NCI-H2196 treated with DMSO at 0.1 percent for 48 hours (cell line): ENCODE data around the gene MAP4K2.

ENCODE experiments used
- DNase-seq: peaks from one replicate; lab custom pipeline; 2025; ENCODE audit not compliant: unreplicated experiment; lab: John Stamatoyannopoulos, UW

Gene MAP4K2

GRCh38 chr11:64755681-64756361, 47.2 kb downstream of the MAP4K2 start:
- DNase-seq = no peak

- DNase-seq = no peak
These were observed 47.9 kb downstream of the MAP4K2 start for GRCh38 chr11:64754919-64755662.

- no peak for DNase-seq
These were observed 48.7 kb downstream of the MAP4K2 start for GRCh38 chr11:64754124-64754918.

GRCh38 chr11:64753380-64754123, 49.5 kb downstream of the MAP4K2 start:
- no peak for DNase-seq

GRCh38 chr11:64753019-64753379, 50.0 kb downstream of the MAP4K2 start:
- no peak for DNase-seq

GRCh38 chr11:64752175-64752970, 50.6 kb downstream of the MAP4K2 start:
- peak; percentile 63 for DNase-seq

GRCh38 chr11:64751580-64751979, 51.4 kb downstream of the MAP4K2 start:
- DNase-seq = no peak

- no peak for DNase-seq
These were observed 51.9 kb downstream of the MAP4K2 start for GRCh38 chr11:64751136-64751535.

- no peak for DNase-seq
These were observed 52.5 kb downstream of the MAP4K2 start for GRCh38 chr11:64750361-64751054.

- DNase-seq = no peak
These were observed 54.9 kb downstream of the MAP4K2 start for GRCh38 chr11:64747961-64748665.

- no peak for DNase-seq
These were observed 56.5 kb downstream of the MAP4K2 start for GRCh38 chr11:64746486-64746885.

GRCh38 chr11:64745521-64746328, 57.3 kb downstream of the MAP4K2 start:
- DNase-seq = no peak

- DNase-seq = no peak
These were observed 57.9 kb downstream of the MAP4K2 start for GRCh38 chr11:64745189-64745520.

- no peak for DNase-seq
These were observed 58.3 kb downstream of the MAP4K2 start for GRCh38 chr11:64744544-64745188.

- DNase-seq = no peak
These were observed 59.1 kb downstream of the MAP4K2 start, which contains the start of gene RASGRP2 for GRCh38 chr11:64743591-64744543. Gene RASGRP2, minus strand, starts transcription at chr11:64744142. Its CDS starts 1,276 bp downstream, at chr11:64742866.

- peak; percentile 22 for DNase-seq
These were observed 60.0 kb downstream of the MAP4K2 start for GRCh38 chr11:64742889-64743590.
